Measurements from ENCODE around the gene SLC16A3.

The SLC16A3 gene

DNA sequence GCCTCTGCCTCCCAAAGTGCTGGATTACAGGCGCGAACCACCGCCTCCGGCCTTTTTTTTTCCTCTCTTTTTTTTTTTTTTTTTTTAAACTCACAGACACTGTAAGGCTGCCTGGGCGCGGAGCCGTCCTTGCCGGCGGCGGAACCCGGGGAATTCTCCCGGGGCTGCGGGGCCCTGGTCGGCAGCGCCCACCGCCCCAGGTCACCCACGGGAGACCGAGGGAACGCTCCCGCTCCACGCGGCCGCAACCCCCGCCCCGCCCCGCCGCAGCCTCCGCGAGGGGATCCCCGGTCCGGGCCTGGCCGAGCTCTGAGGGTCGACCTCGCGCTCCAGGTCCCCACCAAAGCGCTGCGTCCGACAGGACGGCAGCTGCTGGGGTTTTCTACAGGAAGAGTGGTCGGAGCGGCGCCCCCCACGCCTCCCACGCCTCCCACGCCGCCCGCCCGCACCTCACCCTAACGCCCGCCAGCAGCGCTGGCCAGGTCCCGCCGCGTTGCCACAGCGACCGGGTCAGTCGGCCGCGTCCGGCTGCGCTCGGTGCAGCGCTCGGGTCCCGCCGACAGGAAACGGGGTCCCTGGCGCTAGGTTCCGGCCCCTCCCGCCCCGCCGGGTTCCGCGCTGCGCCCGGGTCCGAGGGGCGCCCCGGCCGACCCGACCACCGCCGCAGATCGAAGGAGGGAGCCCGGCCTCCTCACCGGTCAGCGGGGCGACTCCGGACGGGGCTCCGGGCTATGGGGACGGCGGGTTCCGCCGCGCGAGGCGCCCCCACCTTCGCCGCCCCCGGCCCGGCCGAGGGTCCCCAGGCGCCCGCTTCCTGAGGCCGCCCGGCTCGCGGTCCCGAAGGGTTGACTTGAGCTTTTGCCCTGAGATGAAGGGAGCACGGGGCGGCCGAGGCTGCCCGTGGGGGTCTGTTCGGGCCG is 16.3 kb upstream of the SLC16A3 start, which contains the start of gene CCDC57:
Gene CCDC57, minus strand, starts transcription at position 512 of the 920 bp plus-strand sequence. CDS start 10,898 bp downstream, outside the sequence.
- Histone ChIP-seq H2AFZ (ENCODE audit: low read depth) (peak within 1 kb of the TSS; percentile 83), H3K27me3 (ENCODE audit: insufficient read depth, low read depth) (no peaks in the 10 kb centered on the region), H3K36me3 (ENCODE audit: insufficient read depth) (no peaks in the 10 kb centered on the region), H4K20me1 (ENCODE audit: insufficient read depth) (no peaks in the 10 kb centered on the region), H3K4me3 (IDR thresholded peaks at IDR 0.05; ENCODE audit: insufficient read depth, low read depth, low read length) (no peak within 1 kb of the TSS), H3K9ac (peak within 1 kb of the TSS; percentile 81), H3K4me1 (ENCODE audit: low read depth, poor library complexity, severe bottlenecking) (peaks cover 39% of the 10 kb centered on the region), H3K79me2 (ENCODE audit: insufficient read depth, low read depth) (0 out of 2 replicates have a peak, but pooled peaks cover 6% of the 10 kb centered on the region), H3K27ac (peak within 1 kb of the TSS; percentile 35), H3K4me2 (peak within 1 kb of the TSS; percentile 89)
- TF ChIP-seq, protein P1, sequence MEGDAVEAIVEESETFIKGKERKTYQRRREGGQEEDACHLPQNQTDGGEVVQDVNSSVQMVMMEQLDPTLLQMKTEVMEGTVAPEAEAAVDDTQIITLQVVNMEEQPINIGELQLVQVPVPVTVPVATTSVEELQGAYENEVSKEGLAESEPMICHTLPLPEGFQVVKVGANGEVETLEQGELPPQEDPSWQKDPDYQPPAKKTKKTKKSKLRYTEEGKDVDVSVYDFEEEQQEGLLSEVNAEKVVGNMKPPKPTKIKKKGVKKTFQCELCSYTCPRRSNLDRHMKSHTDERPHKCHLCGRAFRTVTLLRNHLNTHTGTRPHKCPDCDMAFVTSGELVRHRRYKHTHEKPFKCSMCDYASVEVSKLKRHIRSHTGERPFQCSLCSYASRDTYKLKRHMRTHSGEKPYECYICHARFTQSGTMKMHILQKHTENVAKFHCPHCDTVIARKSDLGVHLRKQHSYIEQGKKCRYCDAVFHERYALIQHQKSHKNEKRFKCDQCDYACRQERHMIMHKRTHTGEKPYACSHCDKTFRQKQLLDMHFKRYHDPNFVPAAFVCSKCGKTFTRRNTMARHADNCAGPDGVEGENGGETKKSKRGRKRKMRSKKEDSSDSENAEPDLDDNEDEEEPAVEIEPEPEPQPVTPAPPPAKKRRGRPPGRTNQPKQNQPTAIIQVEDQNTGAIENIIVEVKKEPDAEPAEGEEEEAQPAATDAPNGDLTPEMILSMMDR (conservative IDR thresholded peaks at IDR 0.05; ENCODE audit: low read depth, low read length), result no peak

DNA sequence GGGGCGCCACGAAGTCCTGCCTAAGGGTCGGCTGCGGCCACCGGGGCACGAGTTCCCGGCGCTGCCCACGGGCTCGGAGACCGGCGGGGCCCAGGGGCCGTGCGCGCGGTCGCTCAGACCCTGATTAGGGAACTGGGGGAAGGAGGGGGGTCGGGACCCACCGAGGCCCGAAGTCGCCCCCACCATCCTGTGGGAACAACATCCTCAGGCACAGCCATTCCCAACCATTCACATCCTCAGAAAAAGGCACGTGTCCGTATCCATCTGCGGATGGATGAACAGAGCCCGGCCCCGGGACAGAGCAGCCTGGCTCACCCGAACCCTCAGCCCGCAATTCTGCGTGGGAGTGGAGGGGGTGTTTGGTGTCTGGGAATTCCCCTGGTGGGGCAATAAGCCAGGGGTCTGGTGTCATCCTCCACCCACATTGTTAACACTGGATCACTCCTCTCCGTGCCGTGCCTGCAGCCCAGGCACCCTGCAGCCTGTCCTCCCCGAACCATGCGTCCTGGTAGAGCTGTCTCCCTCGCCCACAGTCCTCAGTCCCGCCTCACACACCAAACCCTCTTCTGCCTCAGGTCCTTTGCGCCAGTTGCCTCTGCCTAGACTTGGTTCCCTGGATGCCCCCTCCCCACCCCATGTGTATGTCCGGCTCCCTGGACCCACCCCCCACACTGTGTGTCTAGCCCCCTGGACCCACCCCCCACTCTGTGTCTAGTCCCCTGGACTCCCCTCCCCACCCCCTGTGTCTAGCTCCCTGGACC is 15.4 kb upstream of the SLC16A3 start:
- Histone ChIP-seq H3K9ac (peak overlapping the region; percentile 81), H3K4me3 (IDR thresholded peaks at IDR 0.05; ENCODE audit: insufficient read depth, low read depth, low read length) (no peak overlapping the region), H2AFZ (ENCODE audit: low read depth) (peak overlapping the region; percentile 83), H3K27ac (peak overlapping the region; percentile 19; the same call in 1 of the 2 replicates), H3K79me2 (ENCODE audit: insufficient read depth, low read depth) (0 out of 2 replicates have a peak, but pooled peaks cover 6% of the 10 kb centered on the region), H3K4me1 (ENCODE audit: low read depth, poor library complexity, severe bottlenecking) (peaks cover 43% of the 10 kb centered on the region), H3K27me3 (ENCODE audit: insufficient read depth, low read depth) (no peaks in the 10 kb centered on the region), H3K4me2 (peak overlapping the region; percentile 89), H3K36me3 (ENCODE audit: insufficient read depth) (no peaks in the 10 kb centered on the region), H4K20me1 (ENCODE audit: insufficient read depth) (no peaks in the 10 kb centered on the region)
- TF ChIP-seq, protein P1 (conservative IDR thresholded peaks at IDR 0.05; ENCODE audit: low read depth, low read length), result no peak

DNA sequence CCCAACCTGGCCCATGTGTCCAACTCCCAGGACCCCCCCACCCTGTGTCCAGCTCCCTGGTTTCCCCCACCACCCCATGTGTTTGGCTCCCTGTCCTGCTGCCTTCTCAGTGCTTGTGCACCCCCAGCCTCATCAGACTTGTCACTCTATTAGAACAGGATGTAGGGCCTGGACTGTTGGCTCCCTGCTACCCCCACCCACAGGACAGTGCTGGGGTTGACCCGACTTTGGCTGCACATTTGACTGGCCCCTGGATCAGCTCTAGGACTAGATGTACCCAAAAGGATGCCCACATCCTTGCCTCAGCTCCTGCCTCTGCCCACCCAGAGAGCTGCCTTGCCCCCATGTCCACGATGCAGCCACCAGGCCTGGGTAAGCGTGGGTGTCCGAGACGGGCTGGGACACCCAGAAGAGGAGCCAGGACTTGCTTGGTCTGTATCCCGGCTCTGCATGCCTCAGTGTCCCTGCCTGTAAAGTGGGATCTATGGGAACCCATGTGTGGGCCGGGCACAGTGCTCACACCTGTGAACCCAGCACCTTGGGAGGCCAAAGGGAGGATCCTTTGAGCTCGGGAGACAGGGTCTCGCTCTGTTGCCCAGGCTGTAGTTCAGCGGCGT is 14.7 kb upstream of the SLC16A3 start:
- TF ChIP-seq, protein P1 (conservative IDR thresholded peaks at IDR 0.05; ENCODE audit: low read depth, low read length), result no peak
- Histone ChIP-seq H3K27me3 (ENCODE audit: insufficient read depth, low read depth) (no peaks in the 10 kb centered on the region), H3K36me3 (ENCODE audit: insufficient read depth) (no peaks in the 10 kb centered on the region), H3K4me1 (ENCODE audit: low read depth, poor library complexity, severe bottlenecking) (peaks cover 43% of the 10 kb centered on the region), H3K9ac (no peak overlapping the region), H3K27ac (no peak overlapping the region), H4K20me1 (ENCODE audit: insufficient read depth) (no peaks in the 10 kb centered on the region), H3K79me2 (ENCODE audit: insufficient read depth, low read depth) (0 out of 2 replicates have a peak, but pooled peaks cover 6% of the 10 kb centered on the region), H3K4me3 (IDR thresholded peaks at IDR 0.05; ENCODE audit: insufficient read depth, low read depth, low read length) (no peak overlapping the region), H2AFZ (ENCODE audit: low read depth) (no peak overlapping the region), H3K4me2 (no peak overlapping the region)

Measured in KMS-11 (cell line).